Myometrial cell (primary cell): ENCODE measurements around the gene DDIT4. TPM values are rescaled to one million over a fixed set of nuclear protein-coding genes. Genes with fewer than 3 reads are reported as not detected.

Experiments used
- total RNA-seq: library from RNA; depleted of rRNA; stranded (reverse); fragments of >200 nt; gene quantifications from 2 replicates; pipeline ENCODE4 v1.2.3, GENCODE V29; 2015

The DDIT4 gene
- total RNA-seq = 524 and 594 TPM in 2 replicates

GRCh38 chr10:72273410-72274212, at the start of gene DDIT4:
DDIT4 (plus strand) TSS chr10:72273924; CDS start chr10:72274217, 293 bp downstream.

Other genes with a start within 250 kb of the DDIT4 start
- gene SPOCK2, start 185.4 kb upstream of the DDIT4 start, total RNA-seq = under 0.01 TPM in 1 of 2 replicates, not detected in the other
- 62.8 and 63.3 TPM in 2 replicates for gene ANAPC16, start 57.9 kb upstream of the DDIT4 start, total RNA-seq
- 26.8 and 37.4 TPM in 2 replicates for gene ASCC1, start 57.6 kb upstream of the DDIT4 start, total RNA-seq
- 47.1 and 63.4 TPM in 2 replicates for gene DNAJB12, start 81.0 kb downstream of the DDIT4 start, total RNA-seq